Ramos (cell line): Measurements from ENCODE around the gene POLR2F.

Source experiments
- in situ Hi-C: fragments of 300-500 bp; cut with MboI; formaldehyde crosslinking; loops from one replicate; pipeline ENCODE4 v1.14.3; 2022; ENCODE audit warnings: low sequenced_read_pairs; ENCODE audit not compliant: unreplicated experiment

Gene POLR2F

DNA sequence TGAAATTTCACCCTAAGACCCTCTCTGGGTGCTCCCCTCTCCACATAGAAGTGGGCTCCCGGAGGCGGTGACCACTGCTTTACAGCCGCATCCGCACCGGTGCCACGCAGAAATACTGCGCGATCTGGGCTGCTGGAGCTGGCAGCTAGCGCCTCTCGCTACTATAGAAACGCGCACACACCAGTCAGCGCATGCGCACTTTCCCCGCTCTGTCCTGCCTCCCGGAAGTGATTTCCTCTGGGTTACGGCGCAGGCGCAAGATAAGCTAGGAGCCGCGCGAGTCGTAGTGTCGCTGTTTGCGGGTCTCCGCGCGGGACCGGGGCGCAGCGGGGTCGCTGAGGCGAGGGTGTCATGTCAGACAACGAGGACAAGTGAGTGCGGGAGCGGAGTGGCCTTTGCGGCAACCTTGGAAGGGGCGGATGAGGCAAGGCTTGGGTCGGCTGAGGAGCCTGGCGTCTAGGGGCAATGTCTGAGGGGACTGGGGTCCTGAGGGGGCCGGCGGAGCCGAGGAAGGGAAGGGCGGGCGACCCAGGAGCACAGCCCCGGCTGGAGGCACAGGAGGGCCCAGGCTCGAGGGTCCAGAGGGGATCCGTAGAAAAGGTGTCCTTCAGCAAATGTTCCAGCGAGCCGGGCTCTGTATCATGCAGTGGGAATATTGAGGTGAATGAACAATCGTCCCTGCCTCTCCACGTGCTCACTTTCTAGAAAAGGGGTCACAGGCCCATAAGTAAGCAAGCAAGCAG is at the start of gene POLR2F, which contains the start of gene C22orf23:
POLR2F (plus strand) TSS at position 263 of the 743 bp plus-strand sequence; CDS start at position 352, 89 bp downstream.
C22orf23 (minus strand) TSS at position 165 of the 743 bp plus-strand sequence. CDS start 452 bp downstream, outside the sequence.
- in situ Hi-C loops: no loop called here

DNA sequence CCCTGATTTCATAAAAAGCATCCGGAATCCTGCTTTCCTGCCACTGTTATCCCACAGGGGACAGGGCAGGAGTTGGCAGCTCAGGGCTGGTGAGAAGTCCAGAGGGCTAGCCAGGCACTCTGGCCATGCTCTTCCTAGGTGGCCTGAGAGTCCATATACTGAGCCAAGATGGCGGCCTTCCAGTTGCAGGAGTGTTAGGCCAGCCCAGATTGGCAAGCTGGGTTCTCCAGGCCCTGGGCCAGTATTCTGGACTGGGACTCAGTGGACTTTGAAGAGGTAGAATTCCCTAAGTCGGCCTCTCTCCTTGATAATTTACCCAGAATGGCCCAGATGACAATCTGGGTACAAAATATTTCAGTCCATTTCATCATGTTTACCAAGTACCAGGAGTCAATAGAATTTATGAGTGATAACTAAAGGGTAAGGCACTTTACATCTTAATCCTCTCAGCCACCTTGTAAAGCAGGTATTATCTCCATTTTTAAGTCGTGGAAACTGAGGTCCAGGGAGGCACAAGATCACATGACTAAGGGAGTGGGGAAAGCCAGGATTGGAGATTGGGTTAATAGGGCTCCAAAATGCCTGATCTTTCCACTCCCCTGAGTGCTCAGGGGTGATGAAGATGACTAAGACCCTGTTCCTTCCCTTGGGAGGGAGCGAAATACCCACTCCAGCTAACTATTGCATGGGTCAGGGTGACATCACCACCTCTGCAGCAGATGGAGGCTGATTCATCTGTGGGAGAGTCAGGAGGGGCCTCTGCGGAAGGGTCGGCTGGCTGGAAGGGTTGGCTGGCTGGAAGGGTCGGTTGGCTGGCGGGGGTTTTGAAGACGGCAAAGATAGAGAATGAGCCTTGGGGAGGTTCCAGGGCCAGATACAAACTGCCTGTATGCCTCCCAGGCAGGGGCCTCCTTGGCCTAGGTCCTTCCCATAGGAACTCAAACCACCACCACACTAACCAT is 48.6 kb upstream of the POLR2F start:
- in situ Hi-C loops: no loop called here

DNA sequence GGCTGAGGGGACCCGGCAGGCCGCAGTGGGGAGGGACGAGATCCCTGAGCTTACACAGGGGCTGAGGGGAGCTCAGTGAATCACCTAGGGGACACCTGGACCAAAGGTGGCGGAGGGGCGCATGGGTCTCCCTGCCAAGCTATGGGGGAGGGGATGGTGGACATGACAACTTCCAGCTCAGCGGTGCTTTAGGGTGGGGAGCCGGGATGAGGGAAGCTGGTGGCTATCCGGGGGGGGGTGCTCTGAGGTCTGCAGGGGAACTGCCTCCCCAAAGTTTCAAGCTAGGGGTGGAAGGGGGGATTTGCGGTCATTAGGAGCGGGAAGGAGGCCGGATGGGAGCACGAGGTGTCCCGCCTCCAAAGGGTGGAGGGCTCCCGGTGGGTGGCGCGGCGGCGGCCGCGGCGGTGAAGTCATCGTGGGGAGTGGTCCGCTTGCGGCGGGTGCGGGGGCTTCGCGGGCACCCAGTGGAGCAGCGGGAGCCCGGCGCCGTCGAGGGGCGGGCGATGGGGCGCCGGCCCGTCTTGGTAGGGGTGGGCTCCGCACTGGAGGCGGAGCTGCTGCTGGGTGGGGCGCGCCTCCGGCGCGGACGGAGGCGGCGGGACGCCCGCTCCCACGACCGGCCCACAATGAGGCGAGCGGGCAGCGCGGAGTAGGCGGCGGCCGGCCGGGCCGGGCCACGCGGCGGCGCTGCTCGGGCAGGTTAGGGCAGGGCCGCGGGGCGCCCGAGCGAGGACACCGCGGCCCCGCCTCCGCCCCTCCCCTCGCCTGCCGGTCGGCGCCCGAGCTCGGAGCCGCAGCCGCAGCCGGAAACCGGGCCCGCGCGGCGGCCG is 47.8 kb upstream of the POLR2F start, which contains the start of gene MICALL1:
MICALL1 (plus strand) TSS at position 764 of the 830 bp plus-strand sequence. CDS start 126 bp downstream, outside the sequence.
- in situ Hi-C loops: no loop called here

DNA sequence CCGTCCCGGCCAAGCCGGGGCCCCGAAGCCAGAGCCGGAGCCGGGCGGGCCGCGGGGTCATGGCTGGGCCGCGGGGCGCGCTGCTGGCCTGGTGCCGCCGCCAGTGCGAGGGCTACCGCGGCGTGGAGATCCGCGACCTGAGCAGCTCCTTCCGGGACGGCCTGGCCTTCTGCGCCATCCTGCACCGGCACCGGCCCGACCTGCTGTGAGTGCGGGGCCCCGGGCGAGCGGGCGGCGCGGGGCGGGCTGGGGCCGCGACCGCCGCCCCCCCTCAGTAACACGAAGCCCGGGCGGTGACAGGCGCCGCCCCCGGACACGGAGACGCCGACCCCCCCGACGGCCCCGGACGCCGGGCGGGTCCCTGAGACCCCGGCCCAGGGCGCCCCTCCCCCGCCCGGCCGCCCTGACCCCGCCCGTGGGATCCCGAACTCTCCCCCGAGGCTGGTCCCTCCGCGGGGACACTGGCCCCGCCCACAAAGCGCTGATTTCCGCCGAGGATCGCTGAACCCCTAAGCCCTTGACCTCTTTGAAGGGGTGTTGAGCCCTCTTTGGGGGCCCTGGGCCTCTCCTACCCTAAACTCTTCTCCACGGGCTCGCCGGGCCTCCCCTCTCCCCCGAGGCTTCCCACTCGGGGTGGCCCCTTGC is 47.0 kb upstream of the POLR2F start:
- in situ Hi-C loops: no loop called here

DNA sequence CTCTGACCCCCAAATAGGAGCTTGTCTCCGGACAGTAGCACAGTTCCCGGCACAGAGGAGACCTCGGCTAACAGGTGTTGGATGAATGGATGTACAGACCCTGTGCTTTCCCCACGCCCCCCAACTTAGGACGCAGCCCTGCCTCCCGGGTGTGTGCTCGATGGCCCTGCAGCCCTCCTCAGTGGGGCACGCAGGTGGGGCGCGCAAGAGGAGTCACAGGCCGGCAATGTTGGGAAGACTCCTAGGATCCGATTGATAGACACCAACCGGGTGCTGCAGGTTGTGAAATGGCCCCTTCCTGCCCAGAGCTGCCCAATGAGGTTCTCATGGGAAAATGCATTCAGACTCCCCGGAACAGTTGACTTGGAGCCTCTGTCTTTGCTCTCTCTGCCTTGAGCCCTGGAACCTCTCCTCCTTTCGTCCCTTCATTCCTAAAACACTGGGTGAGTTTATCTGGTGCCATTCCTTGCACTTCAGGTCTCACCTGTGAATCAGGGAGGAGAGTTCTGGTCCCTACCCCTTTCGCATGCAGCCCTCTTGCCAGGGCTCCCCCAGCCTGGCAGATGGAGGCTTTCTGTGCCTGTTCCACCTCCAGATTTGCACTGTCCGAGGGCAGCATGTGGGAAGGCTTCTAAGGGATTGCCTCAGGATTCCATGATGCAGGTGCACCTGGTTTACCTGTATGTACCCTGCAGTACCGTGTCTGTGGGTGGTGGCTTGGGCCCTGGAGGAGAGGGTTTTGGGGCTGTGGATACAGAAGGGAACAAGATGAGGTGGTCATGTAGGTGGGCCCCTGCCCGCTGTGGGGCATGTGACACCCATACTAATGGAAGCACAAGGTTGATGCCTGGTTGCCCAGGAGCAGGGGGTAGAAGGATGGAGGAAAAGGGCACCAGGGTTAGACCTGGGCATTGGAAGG is 46.2 kb upstream of the POLR2F start:
- in situ Hi-C loops: no loop called here

DNA sequence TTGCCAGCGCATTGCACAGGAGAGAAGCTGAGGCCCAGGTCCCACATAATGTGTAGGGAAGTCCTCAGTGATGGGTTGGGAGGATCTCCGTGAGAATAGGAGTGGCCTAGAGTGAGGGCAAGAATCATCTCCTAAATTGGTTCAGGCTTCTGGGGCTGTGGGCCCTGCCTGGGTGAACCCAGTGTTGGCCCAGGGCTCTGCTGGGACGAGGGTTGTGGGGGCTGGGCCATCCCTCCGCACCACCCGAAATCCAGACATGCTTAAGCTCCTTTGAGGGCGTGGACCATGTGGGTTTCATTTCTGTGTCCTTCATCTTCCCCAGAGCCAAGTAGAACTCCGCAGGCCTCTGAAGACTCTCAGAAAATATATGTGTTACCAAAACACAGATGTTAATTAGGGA is 43.7 kb upstream of the POLR2F start:
- in situ Hi-C loops: no loop called here

DNA sequence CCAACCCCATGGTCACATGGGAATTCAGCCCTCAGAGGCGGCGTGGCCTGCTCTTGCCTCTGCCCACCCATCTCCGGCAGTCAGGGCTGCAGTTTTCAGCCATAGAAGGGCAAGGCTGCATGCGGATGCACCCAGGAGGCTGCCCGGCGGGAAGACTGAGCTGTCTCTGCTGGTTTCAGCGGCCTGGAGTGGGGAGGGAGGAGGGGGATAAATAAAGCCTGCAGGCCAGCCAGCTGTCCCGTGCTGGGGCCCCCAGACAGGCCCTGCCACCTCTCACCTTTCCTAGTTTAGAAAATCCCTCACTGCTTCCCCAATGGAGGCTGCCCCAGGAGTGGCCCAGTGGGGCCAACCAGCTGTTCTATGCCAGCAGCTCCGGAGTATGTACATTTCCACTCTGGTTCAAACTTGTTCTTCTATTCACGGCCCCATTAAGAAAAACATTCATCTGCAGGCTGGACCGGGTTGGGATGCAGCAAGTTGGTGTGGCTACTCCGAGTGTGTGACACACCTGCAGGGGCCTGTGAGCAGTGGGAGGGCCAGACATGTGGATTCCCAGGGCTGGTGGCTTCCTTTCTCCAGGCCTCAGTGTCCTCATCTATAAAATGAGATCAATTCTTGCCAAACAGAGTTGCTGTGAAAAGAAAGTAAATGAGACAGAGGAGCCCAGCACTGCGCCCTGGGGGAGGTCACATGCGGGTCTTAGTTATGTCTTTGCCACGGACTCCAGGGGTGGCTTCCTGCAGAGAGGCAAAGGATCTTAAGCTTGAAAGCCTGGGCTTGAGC is 42.4 kb upstream of the POLR2F start:
- in situ Hi-C loops: no loop called here

DNA sequence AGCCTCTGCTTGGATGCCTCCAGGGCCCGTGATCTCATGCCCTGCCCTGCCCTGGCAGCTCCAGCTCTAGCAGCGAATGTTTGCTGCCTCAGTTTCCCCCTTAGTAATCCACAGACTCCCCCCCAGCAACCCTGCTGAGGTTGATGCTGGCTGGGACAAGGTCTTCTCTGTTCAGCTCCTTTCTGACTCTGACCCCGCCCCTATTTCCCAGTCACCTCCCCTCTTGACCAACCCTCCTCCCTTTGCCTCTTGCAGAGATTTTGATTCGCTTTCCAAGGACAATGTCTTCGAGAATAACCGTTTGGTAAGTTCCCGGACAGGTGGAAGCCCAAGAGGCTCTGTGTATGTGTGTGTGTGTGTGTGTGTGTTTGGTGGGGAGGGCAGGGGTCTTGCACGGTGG is 41.8 kb upstream of the POLR2F start:
- in situ Hi-C loops: no loop called here

DNA sequence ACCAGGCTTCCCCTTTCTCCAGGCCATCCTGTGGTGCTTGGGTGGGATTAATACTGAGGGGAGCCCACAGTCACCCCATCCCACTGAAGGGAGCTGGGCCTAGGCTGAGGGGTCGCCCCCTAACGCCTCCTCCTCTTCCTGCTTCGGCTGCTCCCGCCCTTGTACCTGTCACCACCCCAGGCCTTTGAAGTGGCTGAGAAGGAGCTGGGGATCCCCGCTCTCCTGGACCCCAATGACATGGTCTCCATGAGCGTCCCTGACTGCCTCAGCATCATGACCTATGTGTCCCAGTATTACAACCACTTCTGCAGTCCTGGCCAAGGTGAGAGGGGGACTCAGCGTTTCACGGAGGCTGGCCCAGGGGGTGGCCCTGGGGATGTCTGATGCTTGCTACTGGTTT is 41.3 kb upstream of the POLR2F start:
- in situ Hi-C loops: no loop called here

DNA sequence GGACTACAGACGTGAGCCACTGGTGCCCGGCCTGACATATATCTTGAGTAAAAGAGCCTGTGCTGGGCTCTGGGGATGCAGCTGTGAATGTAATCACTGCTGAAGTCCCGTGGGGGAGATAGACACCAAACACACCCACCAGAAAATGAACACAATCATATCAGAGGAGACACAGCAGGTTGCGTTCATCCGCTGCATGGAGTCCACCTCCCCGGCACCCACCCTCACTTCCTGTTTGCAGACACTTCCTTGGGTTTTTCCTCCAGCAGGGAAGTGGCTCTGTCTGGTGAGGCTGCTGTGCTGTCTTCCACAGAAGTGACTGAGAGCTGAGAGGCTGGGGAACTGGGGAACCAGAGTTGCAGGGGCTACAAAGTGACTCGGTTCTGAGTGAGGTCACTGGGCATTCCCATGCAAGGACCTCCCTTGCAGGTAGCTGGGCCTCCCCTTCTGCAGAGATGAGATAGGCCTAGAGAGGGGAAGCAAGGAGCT is 40.2 kb upstream of the POLR2F start:
- in situ Hi-C loops: no loop called here

DNA sequence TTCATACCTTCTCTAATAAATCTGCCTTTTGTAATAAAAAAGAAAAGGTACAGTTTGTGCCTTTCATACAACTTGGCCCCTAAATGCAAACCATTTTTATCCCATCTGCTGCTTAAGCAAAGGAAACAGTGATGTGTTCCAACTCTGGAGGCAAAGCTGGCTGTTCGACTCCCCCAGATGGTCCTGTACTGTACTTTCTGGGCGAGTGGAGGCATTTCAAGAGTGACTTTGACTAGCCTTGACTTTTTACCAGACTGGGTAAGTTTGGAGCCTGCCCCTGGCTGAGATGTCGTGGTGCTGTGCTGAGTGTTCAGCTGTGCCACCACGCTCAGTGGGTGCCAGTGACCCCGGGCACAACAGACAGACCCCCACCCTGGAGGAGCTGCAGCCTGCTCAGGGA is 37.2 kb upstream of the POLR2F start:
- in situ Hi-C loops: no loop called here

DNA sequence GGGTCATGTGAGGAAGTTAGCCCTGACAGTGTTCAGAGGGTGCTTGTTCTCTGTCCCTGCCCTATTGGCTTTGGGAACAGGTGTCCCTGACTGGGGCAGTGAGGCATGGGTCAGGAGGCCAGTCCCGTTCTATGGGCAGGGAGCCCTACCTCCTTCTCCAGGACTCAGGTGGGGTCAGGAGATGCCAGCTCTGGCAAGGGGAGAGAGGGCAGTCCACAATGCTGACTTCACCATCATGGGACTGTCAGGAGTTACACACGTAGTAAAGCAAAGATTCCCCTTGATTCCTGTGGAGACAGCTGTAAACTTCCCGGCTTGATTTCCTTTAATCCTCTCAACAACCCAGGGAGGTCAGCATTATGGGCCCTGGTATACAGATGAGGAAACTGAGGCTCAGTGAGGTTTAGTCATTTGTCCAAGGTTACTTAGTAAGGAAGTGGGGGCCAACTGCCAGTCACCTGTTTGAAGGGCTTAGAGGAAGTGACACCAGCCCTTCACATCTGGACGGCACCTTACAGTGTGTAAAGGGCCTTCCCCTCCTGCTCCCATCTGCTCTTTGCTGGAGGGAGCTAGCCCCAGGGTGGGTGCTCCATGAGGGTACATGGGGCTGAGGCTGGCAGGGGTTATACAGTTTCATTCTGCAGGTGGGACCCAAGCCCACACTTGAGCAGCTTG is 35.5 kb upstream of the POLR2F start:
- in situ Hi-C loops: no loop called here

DNA sequence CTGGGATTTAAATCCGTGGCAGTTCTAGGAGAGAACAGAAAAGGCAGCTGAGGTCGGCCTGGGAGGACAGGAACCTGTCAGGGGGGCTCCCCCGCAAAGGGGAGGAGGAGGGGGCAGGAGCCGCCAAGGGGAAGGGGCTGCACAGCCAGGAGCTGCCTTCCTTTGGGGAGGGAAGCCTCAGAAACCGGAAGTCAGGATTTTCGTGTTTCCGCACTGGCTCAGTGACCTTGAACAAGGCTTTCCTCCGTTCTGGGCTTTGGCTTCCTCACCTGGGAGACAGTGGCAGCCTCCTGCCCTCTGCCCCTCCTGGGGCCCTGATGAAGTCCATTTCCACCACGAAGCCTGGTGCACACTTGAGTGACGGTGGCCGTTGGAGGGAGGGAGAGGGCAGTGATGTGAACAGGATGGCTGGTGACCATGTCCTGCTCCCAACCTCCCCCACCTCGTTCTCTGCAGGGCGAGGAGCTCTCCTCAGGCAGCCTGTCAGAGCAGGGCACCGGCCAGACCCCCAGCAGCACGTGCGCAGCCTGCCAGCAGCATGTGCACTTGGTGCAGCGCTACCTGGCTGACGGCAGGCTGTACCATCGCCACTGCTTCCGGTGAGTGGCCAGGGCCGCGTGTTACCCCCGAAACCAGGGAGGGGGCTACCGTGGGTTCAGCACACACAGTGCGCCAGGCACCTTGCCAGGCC is 34.8 kb upstream of the POLR2F start:
- in situ Hi-C loops: no loop called here

DNA sequence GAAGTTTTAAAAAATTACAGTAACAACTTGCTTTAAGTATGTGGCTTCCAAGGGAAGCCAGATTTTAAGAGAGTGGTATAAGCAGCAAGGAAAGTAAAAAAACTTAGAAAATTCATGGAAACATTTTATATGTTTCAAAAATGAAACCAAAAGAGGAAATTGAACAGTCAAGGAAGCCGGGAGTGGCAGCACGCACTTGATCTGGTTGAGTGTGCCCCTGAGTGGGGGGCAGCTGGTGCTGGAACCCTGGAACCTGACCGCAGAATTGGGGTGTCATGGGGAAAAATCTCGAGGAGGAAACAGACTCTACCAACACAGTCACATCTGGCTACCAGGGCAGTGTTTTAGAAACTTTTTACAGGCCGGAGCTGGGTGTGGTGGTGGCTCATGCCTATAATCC is 33.4 kb upstream of the POLR2F start:
- in situ Hi-C loops: no loop called here

DNA sequence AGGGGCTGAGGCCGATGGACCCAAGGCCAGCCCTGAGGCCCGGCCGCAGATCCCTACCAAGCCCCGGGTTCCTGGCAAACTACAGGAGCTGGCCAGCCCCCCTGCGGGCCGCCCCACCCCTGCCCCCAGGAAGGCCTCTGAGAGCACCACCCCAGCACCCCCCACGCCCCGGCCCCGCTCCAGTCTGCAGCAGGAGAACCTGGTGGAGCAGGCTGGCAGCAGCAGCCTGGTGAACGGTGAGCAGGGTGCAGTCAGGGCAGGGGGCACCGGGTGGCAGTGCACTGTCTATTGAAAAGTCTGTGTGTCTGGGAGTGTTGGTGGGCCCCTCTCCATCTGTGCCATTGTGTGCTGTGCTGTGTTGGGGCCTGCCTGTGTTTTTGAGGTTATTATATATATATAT is 31.3 kb upstream of the POLR2F start:
- in situ Hi-C loops: no loop called here

DNA sequence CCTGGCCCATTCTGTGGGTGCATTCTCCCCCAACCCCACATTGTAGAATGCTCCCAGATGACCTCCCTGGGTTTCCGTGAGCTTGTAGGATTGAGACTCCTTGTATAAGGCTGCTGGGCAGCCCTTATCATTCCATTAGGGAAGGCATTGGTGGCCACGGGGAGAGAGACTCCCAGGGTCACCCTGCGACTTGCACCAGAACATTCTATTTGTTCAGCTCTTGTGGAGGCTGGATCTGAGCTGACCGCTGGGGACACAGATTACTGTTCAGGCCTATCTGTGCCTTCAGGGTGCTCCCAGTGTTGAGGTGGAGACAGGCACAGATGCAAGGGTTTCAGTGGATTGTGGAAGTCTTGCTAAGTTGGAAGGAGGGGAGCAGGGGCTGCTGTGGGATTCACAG is 29.6 kb upstream of the POLR2F start:
- in situ Hi-C loops: no loop called here
